Neural cell (in vitro differentiated cells): ENCODE measurements around the gene C17orf100. TPM values are rescaled to one million over a fixed set of nuclear protein-coding genes. Genes with fewer than 3 reads are reported as not detected.

Experiments used
- H2AFZ ChIP-seq: fragments of 200-600, 300-800 bp; sonication (generic), shearing (Covaris generic); 2 replicates; pipeline ENCODE4 v1.6.0; 2014; ENCODE audit warnings: low read depth, mild to moderate bottlenecking, antibody characterized with exemption, low read length, moderate library complexity
- H3F3A ChIP-seq: fragments of 200-600 bp; shearing (Covaris generic); 2 replicates; pipeline ENCODE4 v1.6.1; 2016; ENCODE audit warnings: mild to moderate bottlenecking, moderate library complexity, mixed read lengths, antibody characterized with exemption, low read length; ENCODE audit not compliant: insufficient read depth, poor library complexity, severe bottlenecking
- H3K27ac ChIP-seq: fragments of 200-600, 300-800 bp; sonication (generic), shearing (Covaris generic); 2 replicates; pipeline ENCODE4 v1.5.1; 2014; ENCODE audit warnings: mild to moderate bottlenecking, low read length, moderate library complexity
- H3K27me3 ChIP-seq: fragments of 300-800, 200-600 bp; sonication (generic), shearing (Covaris generic); 2 replicates; pipeline ENCODE4 v1.6.0; 2014; ENCODE audit warnings: mild to moderate bottlenecking, low read depth, low read length, moderate library complexity; ENCODE audit not compliant: insufficient read depth
- H3K36me3 ChIP-seq: fragments of 300-800, 200-600 bp; sonication (generic), shearing (Covaris generic); 2 replicates; pipeline ENCODE4 v1.5.1; 2014; ENCODE audit warnings: mild to moderate bottlenecking, antibody characterized with exemption, low read length, moderate library complexity; ENCODE audit not compliant: insufficient read depth
- H3K4me2 ChIP-seq: fragments of 300-800, 200-600 bp; sonication (generic), shearing (Covaris generic); 2 replicates; pipeline ENCODE4 v1.6.0; 2014; ENCODE audit warnings: mild to moderate bottlenecking, low read length
- H3K4me3 ChIP-seq: fragments of 300-800, 200-600 bp; sonication (generic), shearing (Covaris generic); 2 replicates; pipeline ENCODE4 v1.5.1; 2014; ENCODE audit warnings: mild to moderate bottlenecking, low read length, moderate library complexity
- H3K79me2 ChIP-seq: fragments of 200-600 bp; shearing (Covaris generic); replicated peaks from 2 replicates; pipeline ENCODE4 v1.6.0; 2014; ENCODE audit warnings: mild to moderate bottlenecking, low read length, moderate library complexity; ENCODE audit not compliant: insufficient read depth
- H3K9ac ChIP-seq: fragments of 300-800, 200-600 bp; sonication (generic), shearing (Covaris generic); 2 replicates; pipeline ENCODE4 v1.6.1; 2016; ENCODE audit warnings: mild to moderate bottlenecking, low read length, mixed read lengths
- H3K9me2 ChIP-seq: fragments of 200-600 bp; shearing (Covaris generic); 2 replicates; pipeline ENCODE4 v1.6.1; 2016; ENCODE audit warnings: mild to moderate bottlenecking, low read length, mixed read lengths; ENCODE audit not compliant: insufficient read depth
- H3K9me3 ChIP-seq: fragments of 200-600, 300-800 bp; sonication (generic), shearing (Covaris generic); 2 replicates; pipeline ENCODE4 v1.6.1; 2016; ENCODE audit warnings: mild to moderate bottlenecking, mixed run types, low read length, moderate library complexity, mixed read lengths
- H4K20me1 ChIP-seq: fragments of 200-600 bp; shearing (Covaris generic); 2 replicates; pipeline ENCODE4 v1.6.1; 2016; ENCODE audit warnings: mild to moderate bottlenecking, mixed run types; ENCODE audit not compliant: insufficient read depth
- CTCF ChIP-seq: fragments of 450-650 bp; IDR thresholded peaks from 2 replicates; pipeline ENCODE4 v1.5.1; 2014; ENCODE audit warnings: antibody characterized with exemption, mild to moderate bottlenecking, moderate library complexity; ENCODE audit not compliant: poor library complexity, severe bottlenecking
- EP300 ChIP-seq: fragments of 450-650 bp; conservative IDR thresholded peaks from 2 replicates; pipeline ENCODE4 v1.6.1; 2014; ENCODE audit warnings: antibody characterized with exemption, mild to moderate bottlenecking, moderate library complexity; ENCODE audit not compliant: poor library complexity, severe bottlenecking
- EZH2 ChIP-seq: fragments of 200-600, 300-800 bp; shearing (Covaris generic), sonication (generic); IDR thresholded peaks from 2 replicates; pipeline ENCODE4 v1.6.1; 2014; ENCODE audit warnings: antibody characterized with exemption, low read length, borderline replicate concordance, mild to moderate bottlenecking; ENCODE audit not compliant: insufficient read depth, poor library complexity, severe bottlenecking
- MXI1 ChIP-seq: fragments of 450-650 bp; conservative IDR thresholded peaks from 2 replicates; pipeline ENCODE4 v1.6.1; 2014; ENCODE audit warnings: antibody characterized with exemption, mild to moderate bottlenecking; ENCODE audit not compliant: poor library complexity, severe bottlenecking
- POLR2AphosphoS5 ChIP-seq: IDR thresholded peaks from 2 replicates; pipeline ENCODE4 v1.6.1; 2012
- RAD21 ChIP-seq: fragments of 450-650 bp; conservative IDR thresholded peaks from 2 replicates; pipeline ENCODE4 v1.6.1; 2014; ENCODE audit warnings: antibody characterized with exemption, mild to moderate bottlenecking, moderate library complexity
- REST ChIP-seq: IDR thresholded peaks from 2 replicates; pipeline ENCODE4 v1.6.1; 2012; ENCODE audit warnings: borderline replicate concordance
- SMC3 ChIP-seq: fragments of 450-650 bp; conservative IDR thresholded peaks from 2 replicates; pipeline ENCODE4 v1.6.1; 2014; ENCODE audit warnings: antibody characterized with exemption, mild to moderate bottlenecking, moderate library complexity; ENCODE audit not compliant: poor library complexity
- TAF1 ChIP-seq: IDR thresholded peaks from 2 replicates; pipeline ENCODE4 v1.6.1; 2012; ENCODE audit warnings: low read depth
- polyA plus RNA-seq: library from polyadenylated mRNA; depleted of rRNA; stranded (reverse); fragments of >200 nt; gene quantifications from 2 replicates; pipeline ENCODE4 v1.2.3, GENCODE V29; 2014

C17orf100 gene
- polyA plus RNA-seq, 1 donor from 2014 or later: 10.3 TPM

GRCh38 chr17:6608321-6608720, 43.2 kb upstream of the C17orf100 start:
- H3K9ac ChIP-seq: no peak overlapping the region
- no peak overlapping the region for H2AFZ ChIP-seq
- H3K9me2 ChIP-seq: no peaks in the 10 kb centered on the region
- no peaks in the 10 kb centered on the region for H3K9me3 ChIP-seq
- H3K36me3 ChIP-seq: peaks cover 5% of the 10 kb centered on the region
- H3K27me3 ChIP-seq: no peaks in the 10 kb centered on the region
- no peaks in the 10 kb centered on the region for H4K20me1 ChIP-seq
- TF ChIP-seq POLR2AphosphoS5 (no peak), CTCF (no peak), EP300 (no peak), SMC3 (no peak), MXI1 (no peak), EZH2 (no peak), REST (no peak), RAD21 (no peak), TAF1 (no peak)
- H3K4me3 ChIP-seq: no peak overlapping the region
- H3F3A ChIP-seq: no peaks in the 10 kb centered on the region
- no peaks in the 10 kb centered on the region for H3K79me2 ChIP-seq
- H3K4me2 ChIP-seq: no peak overlapping the region
- H3K27ac ChIP-seq: no peak overlapping the region

GRCh38 chr17:6610011-6610410, 41.6 kb upstream of the C17orf100 start:
- Histone ChIP-seq H4K20me1 (no peaks in the 10 kb centered on the region), H3K9me3 (no peaks in the 10 kb centered on the region), H3K27ac (no peak overlapping the region), H3F3A (no peaks in the 10 kb centered on the region), H3K79me2 (no peaks in the 10 kb centered on the region), H3K9me2 (no peaks in the 10 kb centered on the region), H3K9ac (no peak overlapping the region), H3K27me3 (no peaks in the 10 kb centered on the region), H3K4me2 (no peak overlapping the region), H3K4me3 (no peak overlapping the region), H3K36me3 (peaks cover 5% of the 10 kb centered on the region), H2AFZ (no peak overlapping the region)
- TF ChIP-seq RAD21 (no peak), MXI1 (no peak), REST (no peak), POLR2AphosphoS5 (no peak), SMC3 (no peak), EZH2 (no peak), EP300 (no peak), CTCF (no peak), TAF1 (no peak)
